Muscle of back (tissue), 11 donors: ENCODE measurements around the gene TNS1. TPM values are rescaled to one million over a fixed set of nuclear protein-coding genes. Genes with fewer than 3 reads are reported as not detected.
"Not testable (repeated sequence)": the region's sequence is repeated elsewhere in the genome, so short reads cannot be mapped to it uniquely, and the experiment has no call there.

ENCODE experiments used
- DNase-seq, 3 donors: peaks; one replicate each; pipeline versions ENCODE4 v3.0.0 to v3.0.0-alpha.2; 2013
- polyA plus RNA-seq, 10 donors: library from polyadenylated mRNA; unstranded; fragments of 120-200 nt; gene quantifications; one replicate each; pipeline ENCODE4 v1.2.1, GENCODE V29; 2013; ENCODE audit not compliant: insufficient read length in 10 of 10

TNS1 gene
- polyA plus RNA-seq, 10 donors, result 106 to 124 (median 117) TPM

GRCh38 chr2:217821536-217822147 is 181.2 kb downstream of the TNS1 start:
- no peak for DNase-seq

GRCh38 chr2:217820904-217821303 is 181.9 kb downstream of the TNS1 start:
- no peak for DNase-seq

GRCh38 chr2:217820091-217820819 is 182.5 kb downstream of the TNS1 start:
- peak in 1 of 3 donors; percentile 49 for DNase-seq

GRCh38 chr2:217818293-217818850 is 184.4 kb downstream of the TNS1 start:
- DNase-seq, result no peak

- DNase-seq, result no peak
Observed at GRCh38 chr2:217817466-217818292, 185.1 kb downstream of the TNS1 start.

GRCh38 chr2:217816396-217816869 is 186.4 kb downstream of the TNS1 start:
- DNase-seq, result peak; percentile 61 to 94 (median 80)

- DNase-seq, result no peak
Observed at GRCh38 chr2:217813828-217814227, 189.0 kb downstream of the TNS1 start.

- no peak for DNase-seq
Observed at GRCh38 chr2:217812170-217812569, 190.6 kb downstream of the TNS1 start.

- no peak for DNase-seq
Observed at GRCh38 chr2:217810260-217810659, 192.5 kb downstream of the TNS1 start.

GRCh38 chr2:217809736-217810135 is 193.1 kb downstream of the TNS1 start:
- DNase-seq, result no peak

- not testable (repeated sequence) for DNase-seq
Observed at GRCh38 chr2:217808967-217809366, 193.8 kb downstream of the TNS1 start.

- DNase-seq, result no peak
Observed at GRCh38 chr2:217808326-217808725, 194.5 kb downstream of the TNS1 start.

GRCh38 chr2:217807753-217808152 is 195.0 kb downstream of the TNS1 start:
- DNase-seq, result no peak

- DNase-seq, result no peak
Observed at GRCh38 chr2:217807025-217807424, 195.8 kb downstream of the TNS1 start.

GRCh38 chr2:217806482-217806765 is 196.4 kb downstream of the TNS1 start:
- DNase-seq, result no peak

- DNase-seq, result no peak
Observed at GRCh38 chr2:217805668-217806481, 196.9 kb downstream of the TNS1 start.

- DNase-seq, result peak in 1 of 3 donors; percentile 49
Observed at GRCh38 chr2:217804791-217805667, 197.8 kb downstream of the TNS1 start.

- DNase-seq, result no peak
Observed at GRCh38 chr2:217804338-217804737, 198.5 kb downstream of the TNS1 start.

- no peak for DNase-seq
Observed at GRCh38 chr2:217803653-217803960, 199.2 kb downstream of the TNS1 start.

- no peak for DNase-seq
Observed at GRCh38 chr2:217802876-217803652, 199.7 kb downstream of the TNS1 start.
